Mucosa of rectum (tissue), 2 donors: Measurements from ENCODE around the gene SIGLEC1.
A peak's percentile ranks its signal among the peaks of the same experiment; 100 is the strongest.

Experiments used
- H3K27ac ChIP-seq, 2 donors: one replicate each; pipeline ENCODE4 v1.7.0; 2013; ENCODE audit warnings: inconsistent platforms in 2 of 2, low read depth in 2 of 2, low read length in 2 of 2
- H3K27me3 ChIP-seq, 2 donors: one replicate each; pipeline ENCODE4 v1.7.0; 2013; ENCODE audit warnings: low read length in 2 of 2; ENCODE audit not compliant: control insufficient read depth in 2 of 2, insufficient read depth in 2 of 2
- H3K36me3 ChIP-seq, 2 donors: one replicate each; pipeline ENCODE4 v1.7.0; 2013; ENCODE audit warnings: low read length in 2 of 2; ENCODE audit not compliant: control insufficient read depth in 2 of 2, insufficient read depth in 2 of 2
- H3K4me1 ChIP-seq, 2 donors: one replicate each; pipeline ENCODE4 v1.7.0; 2013; ENCODE audit warnings: low read length in 2 of 2, mild to moderate bottlenecking in 1 of 2; ENCODE audit not compliant: control insufficient read depth in 2 of 2, insufficient read depth in 2 of 2
- H3K4me3 ChIP-seq, 2 donors: one replicate each; pipeline ENCODE4 v1.7.0; 2013; ENCODE audit warnings: low read length in 2 of 2
- H3K9ac ChIP-seq, 2 donors: one replicate each; pipeline ENCODE4 v1.7.0; 2013; ENCODE audit warnings: low read length in 2 of 2, low read depth in 1 of 2, mild to moderate bottlenecking in 1 of 2
- H3K9me3 ChIP-seq, 2 donors: one replicate each; pipeline ENCODE4 v1.7.0; 2013; ENCODE audit warnings: low read length in 2 of 2; ENCODE audit not compliant: control insufficient read depth in 2 of 2
- donor health status: healthy.
- donor health status: Normal muscosa, but diverticular disease.

The SIGLEC1 gene

GRCh38 chr20:3729378-3729777 is 17.0 kb upstream of the SIGLEC1 start:
- Histone ChIP-seq H3K4me3 (no peak overlapping the region), H3K9ac (no peak overlapping the region), H3K36me3 (no peaks in the 10 kb centered on the region), H3K27me3 (peaks cover 14 to 16% of the 10 kb centered on the region in 2 donors), H3K4me1 (peaks cover 2 to 12% of the 10 kb centered on the region in 2 donors), H3K27ac (no peak overlapping the region), H3K9me3 (no peaks in the 10 kb centered on the region)

- Histone ChIP-seq H3K9ac (no peak overlapping the region), H3K4me3 (no peak overlapping the region), H3K27ac (no peak overlapping the region), H3K27me3 (peaks cover 14 to 16% of the 10 kb centered on the region in 2 donors), H3K36me3 (no peaks in the 10 kb centered on the region), H3K9me3 (no peaks in the 10 kb centered on the region), H3K4me1 (peaks cover 1 to 8% of the 10 kb centered on the region in 2 donors)
Measured at GRCh38 chr20:3728876-3729275, 16.5 kb upstream of the SIGLEC1 start.

DNA sequence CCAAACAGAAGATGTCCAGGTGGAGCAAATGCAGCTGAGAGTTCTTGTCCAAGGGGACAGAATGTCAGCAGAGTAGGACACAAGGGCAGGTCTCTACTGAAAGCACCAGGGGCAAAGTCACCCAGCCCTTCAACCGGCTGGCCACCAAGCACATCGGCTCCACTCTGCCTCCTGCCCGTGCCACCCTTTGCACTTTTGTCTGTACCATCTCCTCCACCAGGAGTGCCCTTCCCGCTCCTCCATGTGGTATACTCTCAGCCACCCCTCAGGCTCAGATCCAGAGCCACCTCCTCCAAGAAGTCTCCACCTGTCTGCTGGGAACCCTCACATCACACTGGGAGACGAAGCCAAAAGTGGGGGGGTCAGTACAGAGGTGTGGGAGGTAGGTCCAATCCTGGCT is 16.0 kb upstream of the SIGLEC1 start:
- no peaks in the 10 kb centered on the region for H3K9me3 ChIP-seq
- H3K4me1 ChIP-seq, result peaks cover 0 to 5% of the 10 kb centered on the region in 2 donors
- no peak overlapping the region for H3K27ac ChIP-seq
- H3K36me3 ChIP-seq, result no peaks in the 10 kb centered on the region
- peaks cover 14 to 16% of the 10 kb centered on the region in 2 donors for H3K27me3 ChIP-seq
- H3K4me3 ChIP-seq, result no peak overlapping the region
- H3K9ac ChIP-seq, result no peak overlapping the region

DNA sequence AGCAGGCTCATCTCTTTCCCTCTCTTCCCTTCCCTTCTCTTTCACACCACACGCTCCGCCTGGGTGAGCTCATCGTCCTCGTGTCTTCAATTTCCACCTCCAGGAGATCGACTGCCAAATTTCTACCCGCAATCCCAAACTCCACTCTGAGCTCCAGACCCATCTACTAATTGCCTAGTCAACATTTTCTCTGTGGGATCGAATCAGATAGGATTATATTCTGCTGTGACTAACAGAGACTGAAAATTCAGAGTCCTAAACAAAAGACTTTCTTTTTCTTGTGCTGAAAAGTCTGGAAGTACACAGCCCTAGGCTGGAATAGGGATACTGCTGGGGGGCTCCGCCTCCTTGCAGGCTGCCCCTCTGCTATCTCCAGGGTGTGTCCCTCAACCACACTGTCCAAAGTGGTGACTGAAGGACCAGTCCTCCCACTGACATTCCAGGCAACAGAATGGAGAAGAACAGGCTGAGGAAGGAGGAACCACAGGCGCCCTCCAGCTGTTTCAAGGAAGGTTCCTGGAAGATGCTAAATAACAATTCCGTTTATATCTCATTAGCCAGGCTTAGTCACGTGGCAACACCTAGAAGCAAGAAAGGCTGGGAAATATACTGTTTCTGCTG is 15.1 kb upstream of the SIGLEC1 start:
- H3K36me3 ChIP-seq, result no peaks in the 10 kb centered on the region
- peaks cover 9 to 12% of the 10 kb centered on the region in 2 donors for H3K27me3 ChIP-seq
- peaks cover 0 to 5% of the 10 kb centered on the region in 2 donors for H3K4me1 ChIP-seq
- no peaks in the 10 kb centered on the region for H3K9me3 ChIP-seq
- peak overlapping the region in 1 of 2 donors; percentile 3 for H3K4me3 ChIP-seq
- no peak overlapping the region for H3K9ac ChIP-seq
- peak overlapping the region; percentile 17 to 44 for H3K27ac ChIP-seq

GRCh38 chr20:3724356-3724755 is 12.0 kb upstream of the SIGLEC1 start:
- Histone ChIP-seq H3K4me1 (peaks cover 0 to 5% of the 10 kb centered on the region in 2 donors), H3K27ac (no peak overlapping the region), H3K4me3 (no peak overlapping the region), H3K9me3 (no peaks in the 10 kb centered on the region), H3K9ac (no peak overlapping the region), H3K27me3 (peaks cover 2 to 4% of the 10 kb centered on the region in 2 donors), H3K36me3 (no peaks in the 10 kb centered on the region)

- Histone ChIP-seq H3K9ac (no peak overlapping the region), H3K27me3 (peaks cover 2 to 4% of the 10 kb centered on the region in 2 donors), H3K36me3 (no peaks in the 10 kb centered on the region), H3K4me1 (peaks cover 0 to 5% of the 10 kb centered on the region in 2 donors), H3K9me3 (no peaks in the 10 kb centered on the region), H3K27ac (no peak overlapping the region), H3K4me3 (no peak overlapping the region)
Measured at GRCh38 chr20:3723284-3723683, 10.9 kb upstream of the SIGLEC1 start.

DNA sequence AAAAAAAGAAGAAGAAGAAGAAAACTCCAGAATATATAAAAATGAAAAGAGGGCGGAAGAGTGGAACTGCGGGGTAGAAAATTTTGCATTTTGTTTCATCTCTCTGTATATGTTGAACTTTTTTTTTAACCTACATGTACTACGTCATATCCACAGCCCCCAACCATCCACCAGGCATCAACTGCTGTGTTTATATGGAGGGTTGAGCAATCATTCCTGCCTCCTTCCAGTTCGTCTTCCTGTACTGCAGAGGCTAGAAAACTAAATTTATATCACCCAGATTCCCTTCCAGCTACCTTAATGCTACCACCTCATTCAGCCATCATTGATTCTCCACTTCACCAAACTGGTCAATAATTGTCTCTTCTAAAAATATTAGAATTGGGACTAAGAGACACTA is 9.5 kb upstream of the SIGLEC1 start:
- H3K4me1 ChIP-seq, result no peaks in the 10 kb centered on the region
- H3K27ac ChIP-seq, result no peak overlapping the region
- no peaks in the 10 kb centered on the region for H3K36me3 ChIP-seq
- no peaks in the 10 kb centered on the region for H3K27me3 ChIP-seq
- H3K9ac ChIP-seq, result no peak overlapping the region
- H3K9me3 ChIP-seq, result no peaks in the 10 kb centered on the region
- H3K4me3 ChIP-seq, result no peak overlapping the region

DNA sequence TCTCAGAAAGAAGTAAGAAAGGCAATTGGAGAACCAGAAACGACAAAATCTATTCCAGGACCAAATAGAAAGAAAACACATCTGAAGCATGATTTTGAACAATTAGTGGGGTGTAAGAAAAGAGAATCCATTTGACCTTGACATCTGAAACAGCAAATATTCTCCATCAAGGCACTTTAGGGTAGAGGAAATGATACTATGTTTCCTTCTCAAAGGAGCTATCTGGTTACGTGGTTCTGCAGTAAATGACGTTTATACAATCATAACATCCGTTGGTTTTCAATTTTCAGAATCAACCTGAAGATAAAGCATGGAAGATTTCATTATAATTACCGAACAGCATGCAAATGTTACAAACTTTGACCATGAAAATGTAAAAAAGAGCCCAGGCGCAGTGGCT is 8.2 kb upstream of the SIGLEC1 start:
- Histone ChIP-seq H3K27ac (no peak overlapping the region), H3K4me1 (no peaks in the 10 kb centered on the region), H3K9me3 (no peaks in the 10 kb centered on the region), H3K4me3 (no peak overlapping the region), H3K27me3 (no peaks in the 10 kb centered on the region), H3K36me3 (no peaks in the 10 kb centered on the region), H3K9ac (no peak overlapping the region)

- H3K27ac ChIP-seq, result no peak overlapping the region
- H3K9me3 ChIP-seq, result no peaks in the 10 kb centered on the region
- H3K4me1 ChIP-seq, result no peaks in the 10 kb centered on the region
- no peak overlapping the region for H3K4me3 ChIP-seq
- H3K27me3 ChIP-seq, result no peaks in the 10 kb centered on the region
- H3K9ac ChIP-seq, result no peak overlapping the region
- H3K36me3 ChIP-seq, result no peaks in the 10 kb centered on the region
Measured at GRCh38 chr20:3720068-3720467, 7.7 kb upstream of the SIGLEC1 start.

GRCh38 chr20:3719046-3719445 is 6.6 kb upstream of the SIGLEC1 start:
- H3K9me3 ChIP-seq, result no peaks in the 10 kb centered on the region
- H3K36me3 ChIP-seq, result no peaks in the 10 kb centered on the region
- no peak overlapping the region for H3K9ac ChIP-seq
- no peak overlapping the region for H3K4me3 ChIP-seq
- H3K27me3 ChIP-seq, result no peaks in the 10 kb centered on the region
- H3K4me1 ChIP-seq, result no peaks in the 10 kb centered on the region
- no peak overlapping the region for H3K27ac ChIP-seq
